HepG2 (cell line): ENCODE measurements around the gene CSE1L. TPM values are rescaled to one million over a fixed set of nuclear protein-coding genes. Genes with fewer than 3 reads are reported as not detected.
A peak's percentile ranks its signal among the peaks of the same experiment; 100 is the strongest.

Experiments used
- ATF7 ChIP-seq, 2 experiments: fragments of 450-650 bp in 1 of 2; sonication (generic) in 1 of 2; formaldehyde crosslinking in 1 of 2; IDR thresholded peaks; 2 replicates each; pipeline versions ENCODE4 v1.4.0 to v1.6.1; 2016 to 2020; ENCODE audit warnings: antibody characterized with exemption in 1 of 2, mild to moderate bottlenecking in 1 of 2, missing genetic modification reagents in 1 of 2
- ATF7-NPFF ChIP-seq: sonication (generic); formaldehyde crosslinking; IDR thresholded peaks from 2 replicates; pipeline ENCODE4 v1.8.1; 2023; ENCODE audit warnings: mild to moderate bottlenecking, low read depth, missing genetic modification reagents, moderate library complexity
- CEBPG ChIP-seq: IDR thresholded peaks from 2 replicates; pipeline ENCODE4 v1.6.1; 2016
- ELF3 ChIP-seq: IDR thresholded peaks from 2 replicates; pipeline ENCODE4 v1.6.1; 2016; ENCODE audit warnings: missing genetic modification reagents, missing compliant biosample characterization
- FIP1L1 ChIP-seq: fragments of 200-400 bp; formaldehyde crosslinking; IDR thresholded peaks from 2 replicates; pipeline ENCODE4 v1.6.1; 2018; ENCODE audit warnings: low read depth, mild to moderate bottlenecking, low read length, moderate library complexity, borderline replicate concordance; ENCODE audit not compliant: insufficient read depth
- HDAC2 ChIP-seq: sonication (generic); formaldehyde crosslinking; IDR thresholded peaks from 2 replicates; pipeline ENCODE4 v1.4.0; 2020; ENCODE audit warnings: missing genetic modification reagents
- HNF4A ChIP-seq: sonication (generic); formaldehyde crosslinking; IDR thresholded peaks from 2 replicates; pipeline ENCODE4 v1.4.0; 2020; ENCODE audit warnings: missing genetic modification reagents
- MAFG ChIP-seq: sonication (generic); formaldehyde crosslinking; IDR thresholded peaks from 2 replicates; pipeline ENCODE4 v1.5.1; 2020; ENCODE audit warnings: mild to moderate bottlenecking, missing genetic modification reagents
- NCOA2 ChIP-seq: sonication (generic); formaldehyde crosslinking; IDR thresholded peaks from 2 replicates; pipeline ENCODE4 v1.8.0; 2022; ENCODE audit warnings: inconsistent platforms
- NFATC3 ChIP-seq: sonication (generic); formaldehyde crosslinking; IDR thresholded peaks from 2 replicates; pipeline ENCODE4 v1.5.1; 2020; ENCODE audit warnings: mild to moderate bottlenecking, missing genetic modification reagents
- NFE2 ChIP-seq: sonication (generic); formaldehyde crosslinking; IDR thresholded peaks from 2 replicates; pipeline ENCODE4 v1.4.0; 2020; ENCODE audit warnings: missing genetic modification reagents
- NR1H2 ChIP-seq: sonication (generic); formaldehyde crosslinking; IDR thresholded peaks from 2 replicates; pipeline ENCODE4 v1.8.1; 2022; ENCODE audit warnings: low read depth, missing genetic modification reagents, borderline replicate concordance
- PAWR ChIP-seq: sonication (generic); formaldehyde crosslinking; IDR thresholded peaks from 2 replicates; pipeline ENCODE4 v1.4.0; 2020; ENCODE audit warnings: missing genetic modification reagents, mild to moderate bottlenecking, borderline replicate concordance
- TBP ChIP-seq: sonication (generic); formaldehyde crosslinking; IDR thresholded peaks from 2 replicates; pipeline ENCODE4 v1.5.0; 2020; ENCODE audit warnings: missing genetic modification reagents
- WIZ ChIP-seq: sonication (generic); formaldehyde crosslinking; IDR thresholded peaks from 2 replicates; pipeline ENCODE4 v1.5.1; 2020; ENCODE audit warnings: mild to moderate bottlenecking, missing genetic modification reagents
- ZNF138 ChIP-seq: sonication (generic); formaldehyde crosslinking; IDR thresholded peaks from 2 replicates; pipeline ENCODE4 v1.5.0; 2020; ENCODE audit warnings: mild to moderate bottlenecking, low read depth, missing genetic modification reagents
- ZNF260 ChIP-seq: sonication (generic); formaldehyde crosslinking; IDR thresholded peaks from 2 replicates; pipeline ENCODE4 v1.4.0; 2020; ENCODE audit warnings: missing genetic modification reagents, low read depth, mild to moderate bottlenecking, borderline replicate concordance
- ZNF549 ChIP-seq: sonication (generic); formaldehyde crosslinking; IDR thresholded peaks from 2 replicates; pipeline ENCODE4 v1.5.0; 2020; ENCODE audit warnings: missing genetic modification reagents
- ZNF572 ChIP-seq: sonication (generic); formaldehyde crosslinking; IDR thresholded peaks from 2 replicates; pipeline ENCODE4 v1.5.1; 2020; ENCODE audit warnings: mild to moderate bottlenecking, missing genetic modification reagents
- ZNF614 ChIP-seq: IDR thresholded peaks from 2 replicates; pipeline ENCODE4 v1.6.1; 2018; ENCODE audit warnings: missing biosample characterization, missing genetic modification reagents, inconsistent platforms, borderline replicate concordance
- ZNF780A ChIP-seq: sonication (generic); formaldehyde crosslinking; IDR thresholded peaks from 2 replicates; pipeline ENCODE4 v1.8.0; 2022; ENCODE audit warnings: mild to moderate bottlenecking, missing genetic modification reagents, moderate library complexity
- ZNF782 ChIP-seq: sonication (generic); formaldehyde crosslinking; IDR thresholded peaks from 2 replicates; pipeline ENCODE4 v1.4.0; 2020; ENCODE audit warnings: missing genetic modification reagents, mild to moderate bottlenecking, borderline replicate concordance
- polyA plus RNA-seq, 8 experiments: library from polyadenylated mRNA; depleted of rRNA in 3 of 8; stranded (reverse) in 7 of 8; unstranded in 1 of 8; fragments of >200 nt; fragmentation: Illumina TruSeq in 4 of 8; extraction: Trizol in 4 of 8; gene quantifications; 2 replicates each; pipeline versions ENCODE4 v1.2.1 to v1.2.3, GENCODE V29; 2011 to 2016; ENCODE audit warnings: low read depth in 4 of 8, missing spikeins in 1 of 8, mixed read lengths in 1 of 8; ENCODE audit not compliant: insufficient read depth in 1 of 8
- total RNA-seq, 5 experiments: library from RNA; depleted of rRNA; stranded (reverse); fragments of >200 nt; fragmentation: Illumina TruSeq; extraction: Trizol; gene quantifications; 2 replicates each; pipeline ENCODE4 v1.2.3, GENCODE V29; 2016; ENCODE audit warnings: low read depth in 1 of 5
- TF ChIP-seq, protein P1 (sequence below): sonication (generic); formaldehyde crosslinking; IDR thresholded peaks from 2 replicates; pipeline ENCODE4 v1.4.0; 2020; ENCODE audit warnings: low read depth, mild to moderate bottlenecking, missing genetic modification reagents
- TF ChIP-seq, protein P2 (sequence below): conservative IDR thresholded peaks from 2 replicates; pipeline ENCODE4 v1.6.1; 2018; ENCODE audit warnings: missing genetic modification reagents
- TF ChIP-seq, protein P3 (sequence below): IDR thresholded peaks from 2 replicates; pipeline ENCODE4 v1.6.1; 2016; ENCODE audit warnings: mild to moderate bottlenecking
- TF ChIP-seq, protein P4 (sequence below): IDR thresholded peaks from 2 replicates; pipeline ENCODE4 v1.6.1; 2012; ENCODE audit warnings: low read depth, low read length, improper control_type of control experiment

CSE1L gene
- total and polyA plus RNA-seq, 2 of the 13 experiments (the other 11 are each of a cell fraction or from before 2014, with no cell fraction given): 56.9 to 258 TPM

DNA sequence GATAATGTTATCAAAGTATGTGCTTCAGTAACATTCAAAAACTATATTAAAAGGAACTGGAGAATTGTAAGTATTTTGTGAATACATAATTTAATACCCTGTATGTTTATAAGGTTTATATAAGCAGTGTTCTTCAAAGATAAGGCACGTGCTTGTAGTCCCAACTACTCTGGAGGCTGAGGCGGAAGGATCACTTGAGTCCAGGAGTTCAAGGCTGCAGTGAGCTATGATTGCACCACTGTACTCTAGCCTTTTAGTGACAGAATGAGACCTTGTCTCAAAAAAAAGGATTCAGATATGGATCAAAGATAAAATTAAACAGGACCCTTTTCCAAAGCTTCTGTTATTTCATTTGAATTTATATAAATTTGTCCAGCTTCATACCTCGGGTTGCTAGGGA, 17.2 kb downstream of the CSE1L start (continued):
- TF ChIP-seq WIZ (CRISPR knock-in tag) (no peak), ELF3 (CRISPR knock-in tag) (0 out of 2 replicates have a peak, but pooled peaks have one; percentile 13), ATF7-NPFF (CRISPR knock-in tag) (no peak), HNF4A (CRISPR knock-in tag) (peak; percentile 81), FIP1L1 (no peak), ZNF260 (CRISPR knock-in tag) (no peak), ZNF549 (CRISPR knock-in tag) (no peak), MAFG (no peak), PAWR (CRISPR knock-in tag) (no peak), ZNF572 (no peak), CEBPG (peak; percentile 54), NFATC3 (CRISPR knock-in tag) (no peak), ZNF782 (CRISPR knock-in tag) (no peak), ZNF780A (CRISPR knock-in tag) (no peak), ZNF138 (CRISPR knock-in tag) (no peak), ZNF614 (CRISPR knock-in tag) (no peak), TBP (CRISPR knock-in tag) (no peak), NCOA2 (0 out of 2 replicates have a peak, but pooled peaks have one; percentile 14), HDAC2 (CRISPR knock-in tag) (no peak), ATF7 (IDR thresholded peaks at IDR 0.05) (no peak), ATF7 (CRISPR knock-in tag; IDR thresholded peaks at IDR 0.05) (no peak), NFE2 (CRISPR knock-in tag) (no peak), NR1H2 (no peak)
- TF ChIP-seq, protein P1, sequence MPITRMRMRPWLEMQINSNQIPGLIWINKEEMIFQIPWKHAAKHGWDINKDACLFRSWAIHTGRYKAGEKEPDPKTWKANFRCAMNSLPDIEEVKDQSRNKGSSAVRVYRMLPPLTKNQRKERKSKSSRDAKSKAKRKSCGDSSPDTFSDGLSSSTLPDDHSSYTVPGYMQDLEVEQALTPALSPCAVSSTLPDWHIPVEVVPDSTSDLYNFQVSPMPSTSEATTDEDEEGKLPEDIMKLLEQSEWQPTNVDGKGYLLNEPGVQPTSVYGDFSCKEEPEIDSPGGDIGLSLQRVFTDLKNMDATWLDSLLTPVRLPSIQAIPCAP (CRISPR knock-in tag): no peak
- TF ChIP-seq, protein P2, sequence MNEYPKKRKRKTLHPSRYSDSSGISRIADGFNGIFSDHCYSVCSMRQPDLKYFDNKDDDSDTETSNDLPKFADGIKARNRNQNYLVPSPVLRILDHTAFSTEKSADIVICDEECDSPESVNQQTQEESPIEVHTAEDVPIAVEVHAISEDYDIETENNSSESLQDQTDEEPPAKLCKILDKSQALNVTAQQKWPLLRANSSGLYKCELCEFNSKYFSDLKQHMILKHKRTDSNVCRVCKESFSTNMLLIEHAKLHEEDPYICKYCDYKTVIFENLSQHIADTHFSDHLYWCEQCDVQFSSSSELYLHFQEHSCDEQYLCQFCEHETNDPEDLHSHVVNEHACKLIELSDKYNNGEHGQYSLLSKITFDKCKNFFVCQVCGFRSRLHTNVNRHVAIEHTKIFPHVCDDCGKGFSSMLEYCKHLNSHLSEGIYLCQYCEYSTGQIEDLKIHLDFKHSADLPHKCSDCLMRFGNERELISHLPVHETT (CRISPR knock-in tag): no peak
- TF ChIP-seq, protein P3, sequence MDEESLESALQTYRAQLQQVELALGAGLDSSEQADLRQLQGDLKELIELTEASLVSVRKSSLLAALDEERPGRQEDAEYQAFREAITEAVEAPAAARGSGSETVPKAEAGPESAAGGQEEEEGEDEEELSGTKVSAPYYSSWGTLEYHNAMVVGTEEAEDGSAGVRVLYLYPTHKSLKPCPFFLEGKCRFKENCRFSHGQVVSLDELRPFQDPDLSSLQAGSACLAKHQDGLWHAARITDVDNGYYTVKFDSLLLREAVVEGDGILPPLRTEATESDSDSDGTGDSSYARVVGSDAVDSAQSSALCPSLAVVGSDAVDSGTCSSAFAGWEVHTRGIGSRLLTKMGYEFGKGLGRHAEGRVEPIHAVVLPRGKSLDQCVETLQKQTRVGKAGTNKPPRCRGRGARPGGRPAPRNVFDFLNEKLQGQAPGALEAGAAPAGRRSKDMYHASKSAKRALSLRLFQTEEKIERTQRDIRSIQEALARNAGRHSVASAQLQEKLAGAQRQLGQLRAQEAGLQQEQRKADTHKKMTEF: 0 out of 2 replicates have a peak, but pooled peaks have one; percentile 36
- TF ChIP-seq, protein P4, sequence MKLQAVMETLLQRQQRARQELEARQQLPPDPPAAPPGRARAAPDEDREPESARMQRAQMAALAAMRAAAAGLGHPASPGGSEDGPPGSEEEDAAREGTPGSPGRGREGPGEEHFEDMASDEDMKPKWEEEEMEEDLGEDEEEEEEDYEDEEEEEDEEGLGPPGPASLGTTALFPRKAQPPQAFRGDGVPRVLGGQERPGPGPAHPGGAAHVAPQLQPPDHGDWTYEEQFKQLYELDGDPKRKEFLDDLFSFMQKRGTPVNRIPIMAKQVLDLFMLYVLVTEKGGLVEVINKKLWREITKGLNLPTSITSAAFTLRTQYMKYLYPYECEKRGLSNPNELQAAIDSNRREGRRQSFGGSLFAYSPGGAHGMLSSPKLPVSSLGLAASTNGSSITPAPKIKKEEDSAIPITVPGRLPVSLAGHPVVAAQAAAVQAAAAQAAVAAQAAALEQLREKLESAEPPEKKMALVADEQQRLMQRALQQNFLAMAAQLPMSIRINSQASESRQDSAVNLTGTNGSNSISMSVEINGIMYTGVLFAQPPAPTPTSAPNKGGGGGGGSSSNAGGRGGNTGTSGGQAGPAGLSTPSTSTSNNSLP: 0 out of 2 replicates have a peak, but pooled peaks have one; percentile 18
